ENCODE data around the gene CMC2.

GRCh38 chr16:80982646-80983045 lies 24.0 kb downstream of the CMC2 start:
- TF ChIP-seq CTCF (IDR thresholded peaks at IDR 0.05; ENCODE audit: low read depth, low read length, poor library complexity, severe bottlenecking) (no peak), EZH2phosphoT487 (IDR thresholded peaks at IDR 0.05; ENCODE audit: borderline replicate concordance, low read length) (no peak)
